NOMO-1 (cell line): ENCODE results near the gene HRH2.

Experiments used
- DNase-seq, 2 experiments: peaks; one replicate each; lab custom pipeline; 2025; ENCODE audit not compliant: unreplicated experiment in 2 of 2; lab: John Stamatoyannopoulos, UW

Gene HRH2

DNA sequence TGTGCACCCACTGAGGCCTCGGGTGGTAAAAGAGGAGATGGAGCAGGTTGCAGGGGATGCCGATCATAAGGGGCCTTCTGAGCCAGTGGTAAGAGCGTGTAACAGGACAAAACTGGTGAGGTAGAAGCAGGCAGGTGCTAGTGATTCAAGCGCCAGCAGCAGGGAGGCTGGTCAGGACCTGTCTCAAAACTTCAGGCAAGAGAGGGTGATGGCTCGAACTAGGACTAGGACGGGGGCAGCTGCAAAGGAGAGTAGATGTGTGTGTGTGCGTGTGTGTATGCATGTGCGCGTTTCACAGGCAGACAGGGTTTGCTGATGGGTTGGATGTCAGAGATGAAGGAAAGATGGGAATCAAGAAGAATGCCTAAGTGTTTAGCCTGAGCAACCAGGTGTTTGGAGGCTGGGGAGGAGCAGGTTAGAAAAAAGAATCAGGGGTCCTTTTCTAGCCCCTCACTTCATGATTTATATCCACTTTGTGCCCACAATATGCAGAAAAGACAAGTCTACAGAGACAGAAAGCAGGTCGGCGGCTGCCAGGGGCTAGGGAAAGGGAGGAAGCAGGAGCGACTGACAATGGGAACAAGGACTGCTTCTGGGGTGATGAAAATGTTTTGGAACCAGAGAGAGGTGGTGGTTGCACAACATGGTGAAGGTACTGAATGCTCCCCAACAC lies 15.2 kb downstream of the HRH2 start:
- DNase-seq, result no peak

DNA sequence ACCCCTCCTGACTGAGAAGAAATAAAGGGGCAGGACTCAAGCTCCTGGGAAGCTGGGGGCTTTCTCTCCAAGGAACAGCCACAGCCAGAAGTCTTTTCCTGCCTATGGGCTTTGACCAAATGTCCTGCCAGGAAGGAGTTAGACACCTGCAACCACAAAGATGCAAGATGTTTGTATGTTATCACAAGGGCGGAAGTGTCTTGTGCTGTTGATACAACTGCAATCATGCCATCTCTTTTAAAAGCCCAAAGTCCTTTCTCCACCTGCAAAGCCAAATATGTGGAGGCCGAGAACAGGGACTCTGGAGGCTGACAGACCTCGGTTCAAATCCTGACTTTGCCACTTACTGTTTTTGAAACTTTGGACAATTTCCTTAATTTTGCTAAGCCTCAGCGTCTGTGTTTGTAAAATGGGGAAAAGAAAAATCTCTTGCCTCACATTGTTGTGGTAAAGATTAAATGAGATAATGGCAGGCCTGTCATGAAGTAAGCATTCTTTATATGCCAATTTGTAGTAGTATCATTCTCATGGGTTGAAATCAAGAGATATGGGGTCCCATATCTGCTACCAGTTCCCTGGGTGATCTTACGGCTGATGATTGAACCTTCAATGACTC lies 17.0 kb downstream of the HRH2 start:
- peak in 1 of 2 experiments; percentile 23 for DNase-seq

DNA sequence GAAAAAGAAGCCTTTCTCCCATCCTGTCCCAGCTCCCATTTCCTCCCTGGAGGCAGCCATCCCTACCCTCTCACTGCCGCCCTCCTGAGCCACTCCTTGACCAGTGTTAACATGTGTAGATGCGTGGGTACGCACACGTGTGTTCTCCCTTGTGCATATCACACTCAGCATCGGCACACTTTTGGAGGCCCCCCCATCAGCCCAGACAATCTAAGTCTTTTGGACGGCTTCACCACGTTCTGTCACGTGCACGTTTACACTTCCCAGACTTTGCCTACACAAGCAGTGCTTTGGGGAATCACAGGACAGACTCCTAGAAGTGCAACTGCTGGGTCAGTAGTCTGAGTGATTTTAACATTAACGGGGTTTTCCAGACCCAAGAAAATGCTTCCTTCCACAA lies 18.0 kb downstream of the HRH2 start:
- no peak for DNase-seq

DNA sequence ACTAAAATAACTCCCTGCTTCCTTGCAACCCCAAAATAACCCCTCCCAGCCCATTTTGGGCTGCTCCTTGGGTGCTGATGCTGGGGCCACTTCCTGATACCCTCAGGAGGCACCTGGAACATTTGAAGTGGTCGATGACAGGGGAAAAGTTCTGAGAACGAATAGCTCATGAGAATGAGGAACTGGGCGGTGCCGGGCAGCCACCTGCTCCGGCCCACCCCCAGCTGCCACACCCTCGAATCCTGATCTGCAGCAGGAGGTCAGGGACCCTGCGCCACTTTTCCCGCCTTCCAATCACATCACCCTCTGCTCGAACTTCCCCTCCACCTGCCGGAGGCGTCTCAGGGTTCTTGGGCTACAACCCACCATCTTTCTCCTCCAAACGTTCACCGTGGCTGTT lies 19.7 kb downstream of the HRH2 start:
- DNase-seq, result no peak

DNA sequence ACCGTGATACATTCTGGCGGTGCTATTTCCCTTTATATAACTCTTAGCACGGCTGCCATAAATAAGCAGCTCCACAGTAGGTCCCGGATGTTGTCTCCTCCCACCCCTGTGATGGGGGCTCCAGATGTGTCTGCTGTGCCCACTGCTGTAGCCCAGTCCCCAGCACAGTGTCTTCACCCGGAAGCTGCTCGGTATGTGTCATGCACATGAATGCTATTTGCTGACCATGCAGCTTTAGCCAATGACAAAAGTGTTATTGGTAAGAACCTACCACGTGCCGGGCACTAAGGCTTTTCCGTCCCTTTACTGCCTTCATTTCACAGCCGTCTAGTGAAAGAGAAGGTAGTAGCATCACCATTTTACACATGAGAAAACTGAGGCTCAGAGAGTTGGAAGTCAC lies 20.2 kb downstream of the HRH2 start:
- DNase-seq, result no peak

DNA sequence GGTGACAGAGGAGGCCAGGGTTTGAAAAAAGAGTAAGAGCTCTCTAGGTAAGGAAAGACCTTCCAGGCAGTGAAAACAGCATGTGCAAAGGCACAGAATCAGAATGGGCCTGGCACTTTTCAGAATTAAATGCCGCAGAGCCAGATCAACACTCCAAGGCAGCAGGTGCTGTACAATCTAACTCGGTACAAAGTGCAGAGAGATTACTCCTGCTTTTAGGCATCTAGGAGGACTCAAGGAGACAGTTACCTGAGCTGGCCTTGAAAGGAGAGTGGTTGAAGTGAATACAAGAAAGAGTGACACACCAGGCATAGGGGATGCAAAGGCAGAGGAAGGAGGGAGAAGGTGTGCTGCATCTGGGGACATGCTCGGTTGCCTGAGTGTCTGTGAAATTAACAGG lies 21.5 kb downstream of the HRH2 start:
- no peak for DNase-seq

DNA sequence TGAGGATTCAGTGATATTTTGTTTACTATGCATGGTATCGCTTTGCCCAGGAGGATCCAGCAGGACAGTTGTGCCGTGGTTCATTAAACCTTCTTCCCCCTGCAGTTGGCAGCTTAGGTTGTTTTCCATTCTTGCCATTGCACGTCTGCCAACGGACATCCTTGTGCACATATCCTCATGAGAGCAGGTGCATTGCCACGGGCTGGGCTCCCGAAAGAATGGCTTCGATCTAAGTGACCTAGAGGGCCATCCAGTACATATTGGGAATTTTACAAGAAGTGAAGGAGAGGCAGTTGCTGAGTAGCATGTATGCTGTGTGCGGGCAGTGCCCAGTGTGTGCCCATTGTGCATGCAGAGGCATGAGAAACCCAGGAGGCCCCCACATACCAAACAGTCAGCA lies 22.1 kb downstream of the HRH2 start:
- DNase-seq, result no peak

DNA sequence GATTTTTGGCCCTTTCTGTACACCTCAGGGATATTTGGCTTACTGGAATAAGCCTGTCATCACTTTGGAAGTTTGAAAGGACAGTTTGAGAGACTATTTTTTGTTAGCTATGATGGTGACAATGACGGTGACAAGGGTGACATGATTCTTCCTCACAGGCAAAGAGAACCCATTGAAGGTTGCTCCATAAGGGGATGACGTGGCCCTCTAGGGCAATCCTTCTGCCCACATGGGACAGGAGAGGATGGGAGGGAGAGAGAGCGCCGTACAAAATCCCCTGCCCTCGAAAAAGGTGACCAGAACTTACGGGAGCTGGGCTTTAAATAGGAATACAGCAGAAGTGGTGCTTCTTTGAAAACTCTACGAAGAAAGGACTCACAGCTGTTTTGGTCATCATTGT lies 22.6 kb downstream of the HRH2 start:
- no peak for DNase-seq

DNA sequence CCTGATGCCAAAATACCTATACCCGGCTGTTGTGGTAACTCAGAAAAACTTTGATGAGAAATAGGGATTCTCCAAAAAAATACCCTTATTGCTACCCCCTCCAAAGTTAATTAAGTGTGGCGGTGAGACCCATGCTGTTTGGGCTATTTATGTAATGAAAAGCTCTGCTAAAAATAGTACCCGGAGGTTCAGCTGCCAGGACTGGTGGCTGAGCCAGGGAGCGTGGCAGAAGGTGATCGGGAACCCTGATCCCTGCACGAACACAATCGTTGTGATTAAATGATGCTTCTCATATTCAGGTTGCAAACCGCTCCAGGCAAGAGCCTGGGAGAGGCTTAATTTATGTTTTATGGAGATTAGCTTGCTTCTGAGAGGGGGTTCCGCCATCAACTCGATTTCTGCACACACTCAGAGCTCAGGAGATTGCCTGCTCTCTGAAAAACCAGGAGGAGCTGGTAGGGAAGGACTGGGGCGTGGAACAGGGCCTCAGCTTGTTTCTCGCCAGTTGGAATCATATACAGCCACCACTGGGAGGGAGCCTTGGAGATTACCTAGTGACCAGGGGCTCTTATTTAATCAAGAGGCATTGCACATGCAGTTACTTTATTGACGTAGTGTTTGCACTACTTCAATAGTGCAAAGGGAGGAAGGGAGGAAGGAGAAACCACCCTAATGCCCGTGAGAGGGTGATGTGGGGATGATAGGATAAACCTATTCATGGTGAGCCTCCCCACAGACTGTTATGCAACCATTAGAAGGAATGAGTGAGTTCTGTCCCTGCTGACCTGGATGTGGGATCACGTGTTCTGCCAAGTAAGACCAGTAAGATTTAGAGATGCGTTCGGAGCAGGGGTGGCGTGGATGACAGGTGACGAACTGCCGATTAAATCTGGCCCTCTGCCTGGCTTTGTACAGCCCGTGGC lies 23.4 kb downstream of the HRH2 start:
- DNase-seq, result no peak

DNA sequence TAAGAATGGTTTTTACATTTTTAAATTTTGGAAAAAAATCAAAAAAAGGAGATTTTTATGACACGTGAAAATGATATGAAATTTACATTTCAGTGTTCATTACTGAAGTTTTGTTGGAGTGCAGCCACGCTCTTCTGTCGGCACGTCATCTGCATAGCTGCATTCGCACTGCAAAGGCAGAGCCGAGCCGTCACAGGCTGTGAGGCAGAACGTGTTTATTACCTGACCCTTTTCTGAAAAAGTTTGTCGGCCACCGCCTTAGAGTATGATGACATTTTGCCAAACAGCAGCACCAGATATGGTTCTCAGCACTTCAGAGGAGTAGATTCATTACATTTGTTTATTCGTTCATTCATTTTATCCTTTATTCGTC lies 24.1 kb downstream of the HRH2 start:
- DNase-seq, result no peak

DNA sequence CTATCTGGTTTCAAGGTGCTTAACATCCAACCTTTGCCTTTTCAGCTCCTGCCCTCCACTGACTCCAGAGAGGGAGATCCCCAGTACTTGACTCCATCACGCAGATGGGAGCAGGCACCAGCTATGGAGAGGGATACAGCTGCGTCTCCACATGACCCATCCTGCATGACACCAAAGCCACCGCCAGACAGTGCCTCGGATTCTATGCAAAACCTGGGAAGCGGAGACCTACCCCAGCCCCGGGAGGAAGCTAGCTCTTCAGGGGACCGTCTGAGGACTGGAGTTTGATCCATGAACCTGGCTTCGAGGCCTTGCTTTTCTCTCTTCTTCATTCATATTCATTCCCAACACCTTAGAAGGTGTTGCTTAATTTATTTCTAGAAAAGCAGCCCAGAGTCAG lies 24.8 kb downstream of the HRH2 start:
- DNase-seq, result no peak

DNA sequence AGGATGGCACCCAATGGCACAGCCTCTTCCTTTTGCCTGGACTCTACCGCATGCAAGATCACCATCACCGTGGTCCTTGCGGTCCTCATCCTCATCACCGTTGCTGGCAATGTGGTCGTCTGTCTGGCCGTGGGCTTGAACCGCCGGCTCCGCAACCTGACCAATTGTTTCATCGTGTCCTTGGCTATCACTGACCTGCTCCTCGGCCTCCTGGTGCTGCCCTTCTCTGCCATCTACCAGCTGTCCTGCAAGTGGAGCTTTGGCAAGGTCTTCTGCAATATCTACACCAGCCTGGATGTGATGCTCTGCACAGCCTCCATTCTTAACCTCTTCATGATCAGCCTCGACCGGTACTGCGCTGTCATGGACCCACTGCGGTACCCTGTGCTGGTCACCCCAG lies 25.4 kb downstream of the HRH2 start:
- DNase-seq, result no peak

DNA sequence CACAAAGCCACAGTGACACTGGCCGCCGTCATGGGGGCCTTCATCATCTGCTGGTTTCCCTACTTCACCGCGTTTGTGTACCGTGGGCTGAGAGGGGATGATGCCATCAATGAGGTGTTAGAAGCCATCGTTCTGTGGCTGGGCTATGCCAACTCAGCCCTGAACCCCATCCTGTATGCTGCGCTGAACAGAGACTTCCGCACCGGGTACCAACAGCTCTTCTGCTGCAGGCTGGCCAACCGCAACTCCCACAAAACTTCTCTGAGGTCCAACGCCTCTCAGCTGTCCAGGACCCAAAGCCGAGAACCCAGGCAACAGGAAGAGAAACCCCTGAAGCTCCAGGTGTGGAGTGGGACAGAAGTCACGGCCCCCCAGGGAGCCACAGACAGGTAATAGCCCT lies 26.1 kb downstream of the HRH2 start:
- no peak for DNase-seq

DNA sequence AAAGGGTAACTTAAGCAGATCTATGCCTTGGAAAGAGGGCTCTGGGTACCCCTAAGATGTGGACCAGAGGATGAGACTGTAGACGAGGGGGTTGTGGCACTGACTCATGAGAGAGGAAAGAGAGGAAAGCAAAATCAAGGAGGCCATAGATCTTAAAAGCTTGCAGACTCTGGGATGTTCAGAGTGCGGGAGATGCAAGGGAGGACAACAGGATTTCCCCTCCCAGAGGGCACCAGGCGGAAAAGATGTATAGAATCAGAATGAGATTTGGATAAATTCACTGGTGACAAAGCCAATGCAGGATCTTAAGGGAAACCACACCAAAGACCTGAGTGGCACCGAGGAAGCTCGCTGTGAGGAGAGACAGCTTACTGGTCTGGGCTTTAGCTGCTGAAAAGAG lies 27.1 kb downstream of the HRH2 start:
- DNase-seq, result no peak

DNA sequence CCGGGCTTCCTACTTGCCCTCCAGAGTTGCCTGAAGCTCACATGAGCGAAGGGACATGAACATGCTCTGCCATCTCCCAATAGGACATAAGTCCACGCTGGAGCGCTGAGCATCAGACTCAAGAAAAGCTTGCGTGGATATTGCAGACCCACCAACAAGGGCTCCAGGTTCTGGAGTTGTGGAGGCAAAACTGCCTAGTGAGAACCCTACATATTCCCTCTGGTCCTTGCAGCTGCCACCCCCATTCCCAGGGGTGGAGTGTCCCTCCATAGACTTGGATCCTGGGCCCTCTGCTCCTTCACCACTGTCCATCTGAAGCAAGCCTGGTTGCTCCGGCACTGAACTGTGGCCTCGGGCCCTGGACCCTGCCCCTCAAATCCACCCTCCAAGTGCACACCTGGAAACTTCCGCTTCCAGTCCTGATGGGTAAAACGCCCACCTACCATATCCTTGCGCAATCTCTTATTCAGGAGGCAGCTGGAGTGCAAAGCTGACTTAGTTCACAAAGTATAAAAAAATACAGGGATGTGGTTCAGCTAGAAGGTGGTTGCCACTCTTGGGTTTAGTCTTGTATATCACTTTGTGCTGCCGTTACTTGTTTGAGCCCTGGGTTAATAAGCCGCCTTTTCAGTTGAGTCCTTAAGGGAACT lies 28.0 kb downstream of the HRH2 start:
- DNase-seq, result no peak

DNA sequence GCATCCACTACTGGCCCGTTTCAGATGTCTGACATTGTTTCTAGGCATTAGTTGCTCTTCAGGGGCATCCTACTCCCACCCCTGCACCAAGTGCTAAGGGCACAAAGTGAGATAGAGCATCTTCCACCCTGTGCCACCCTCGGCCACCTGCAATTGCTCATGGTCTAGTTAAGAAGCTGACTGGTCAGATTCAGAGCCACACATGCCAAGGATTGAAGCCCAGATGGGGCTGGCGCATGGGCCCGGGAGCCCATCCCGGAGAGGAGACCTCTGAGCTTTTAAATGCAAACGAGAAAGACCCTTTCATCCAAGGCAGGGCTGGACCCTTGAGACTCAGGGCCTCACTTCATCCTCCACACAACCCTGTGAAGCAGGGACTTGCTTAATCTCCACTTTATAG lies 28.5 kb downstream of the HRH2 start:
- DNase-seq, result no peak

DNA sequence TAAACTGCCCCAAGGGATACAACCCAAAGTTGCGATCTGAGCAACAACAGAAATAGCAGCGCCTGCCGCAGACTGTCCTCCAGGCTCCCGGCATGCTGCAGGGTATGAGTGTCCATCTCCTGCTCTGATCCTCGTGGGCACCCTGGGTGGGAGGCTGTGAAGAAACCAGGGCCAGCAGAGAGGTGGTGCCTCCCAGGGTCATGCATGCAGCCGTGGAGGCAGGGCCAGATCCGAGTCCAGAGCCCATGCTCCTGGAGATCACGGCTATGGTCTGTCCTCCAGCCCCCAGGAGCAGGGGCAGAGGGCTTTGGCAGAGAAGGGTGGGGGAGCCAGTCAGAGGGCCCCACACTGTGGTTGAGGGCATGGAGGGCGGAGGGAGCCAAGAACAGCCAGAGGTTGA lies 29.0 kb downstream of the HRH2 start:
- DNase-seq, result no peak

DNA sequence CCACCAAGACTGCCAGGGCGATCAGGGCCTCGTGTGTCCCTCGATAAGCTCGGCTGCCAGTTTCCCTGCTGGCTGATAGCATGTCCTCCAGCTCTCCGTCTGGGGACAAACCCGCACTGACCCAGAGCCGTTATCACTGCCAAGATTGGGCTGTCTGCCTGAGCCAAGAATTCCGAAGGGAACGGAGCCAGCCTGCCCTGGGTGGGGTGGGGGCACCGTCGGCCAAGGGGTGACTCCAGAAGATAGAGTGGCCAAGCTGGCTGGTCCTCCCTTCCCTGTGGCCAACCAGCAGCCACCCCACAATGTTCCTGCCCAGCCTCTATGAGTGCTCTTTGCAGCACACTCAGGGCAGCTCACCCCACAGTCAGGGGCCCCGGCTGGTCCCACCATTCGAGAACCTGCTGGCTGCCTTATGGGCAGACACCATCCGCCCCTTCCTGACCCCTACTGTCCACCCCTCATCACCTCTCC lies 29.4 kb downstream of the HRH2 start:
- no peak for DNase-seq

DNA sequence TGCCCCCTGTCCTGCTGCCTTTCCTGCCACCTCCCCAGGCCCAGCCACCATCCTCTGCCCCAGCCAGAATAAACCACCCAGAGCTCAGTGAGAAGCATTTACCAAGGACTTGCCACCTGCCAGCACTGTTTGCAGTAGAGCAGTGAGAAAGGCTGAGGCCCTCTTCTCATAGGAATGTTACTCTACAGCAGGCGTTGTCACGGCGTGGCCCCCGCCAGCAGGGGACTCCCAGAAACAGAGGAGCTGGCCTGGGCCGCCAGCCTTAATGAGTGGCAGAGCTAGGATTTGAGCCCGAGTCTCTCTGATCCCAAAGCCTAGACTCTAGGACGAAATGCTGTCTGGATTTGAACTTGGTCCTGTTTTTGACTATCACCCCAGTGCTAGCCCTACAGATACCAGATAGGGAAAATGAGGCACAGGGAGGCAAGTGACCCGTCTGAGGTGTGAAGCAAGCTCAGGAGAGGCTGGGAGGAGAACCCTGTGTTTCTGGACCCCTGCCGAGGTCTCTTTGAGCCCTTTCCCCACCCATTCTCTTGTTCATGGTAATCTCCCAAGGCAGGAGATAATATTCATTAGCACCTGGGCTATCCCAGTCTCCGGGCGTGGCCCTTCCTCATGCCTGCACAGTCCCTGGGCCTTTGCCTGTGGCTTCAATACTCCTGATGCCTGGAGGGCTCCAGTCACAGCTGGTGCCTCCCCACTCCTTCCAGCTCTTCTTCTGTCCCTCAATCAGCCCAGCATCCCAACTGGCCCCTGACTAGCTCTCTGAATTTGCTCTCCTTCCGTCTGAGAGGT lies 30.7 kb downstream of the HRH2 start:
- no peak for DNase-seq

DNA sequence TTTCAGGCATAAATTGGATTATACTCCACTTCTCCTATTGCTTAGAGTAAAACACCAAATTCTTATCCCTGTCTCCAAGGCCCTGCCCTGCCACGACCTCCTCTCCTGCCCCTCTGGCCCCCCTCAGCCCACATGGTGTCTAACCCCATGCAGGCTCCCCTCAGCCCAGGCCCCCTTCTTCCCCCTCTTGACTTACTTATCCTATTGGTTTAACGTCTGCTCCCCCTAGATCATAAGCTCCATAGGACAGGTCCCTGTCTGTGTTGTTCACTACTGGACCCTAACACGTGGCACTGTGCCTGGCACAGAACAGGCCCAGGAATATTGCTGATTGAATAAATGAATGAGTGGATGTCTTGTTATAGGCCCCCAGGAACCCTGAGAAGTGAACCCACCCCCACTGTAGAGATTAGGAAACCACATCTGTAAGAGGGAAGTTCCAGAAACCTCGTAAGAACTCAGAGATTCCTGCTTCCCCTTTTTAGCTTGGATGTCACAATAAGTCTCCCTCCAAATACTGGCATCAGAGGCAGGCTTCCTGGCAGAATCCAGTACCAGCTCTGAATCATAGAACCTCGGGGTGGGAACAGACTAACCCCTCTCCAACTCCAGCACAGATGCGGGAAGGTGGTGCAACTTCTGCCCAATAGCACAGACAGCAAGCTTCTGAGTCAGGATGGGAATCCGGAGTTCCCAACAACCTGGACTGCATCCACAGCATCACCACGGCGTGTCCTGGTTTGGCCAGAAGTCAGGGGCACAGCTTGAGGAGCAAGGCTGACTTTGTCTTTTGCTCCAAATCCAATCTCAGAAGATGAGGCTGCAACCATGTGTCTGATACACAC lies 31.5 kb downstream of the HRH2 start:
- DNase-seq, result peak; percentile 75 to 96
